HG02870 (cell line): Measurements from ENCODE around the gene ANK3.

Experiments used
- ATAC-seq: cut with Tn5 transposase; IDR thresholded peaks from one replicate; pipeline ENCODE4 v1.9.1; 2021; ENCODE audit warnings: mild to moderate bottlenecking, moderate library complexity; ENCODE audit not compliant: unreplicated experiment

Gene ANK3

DNA sequence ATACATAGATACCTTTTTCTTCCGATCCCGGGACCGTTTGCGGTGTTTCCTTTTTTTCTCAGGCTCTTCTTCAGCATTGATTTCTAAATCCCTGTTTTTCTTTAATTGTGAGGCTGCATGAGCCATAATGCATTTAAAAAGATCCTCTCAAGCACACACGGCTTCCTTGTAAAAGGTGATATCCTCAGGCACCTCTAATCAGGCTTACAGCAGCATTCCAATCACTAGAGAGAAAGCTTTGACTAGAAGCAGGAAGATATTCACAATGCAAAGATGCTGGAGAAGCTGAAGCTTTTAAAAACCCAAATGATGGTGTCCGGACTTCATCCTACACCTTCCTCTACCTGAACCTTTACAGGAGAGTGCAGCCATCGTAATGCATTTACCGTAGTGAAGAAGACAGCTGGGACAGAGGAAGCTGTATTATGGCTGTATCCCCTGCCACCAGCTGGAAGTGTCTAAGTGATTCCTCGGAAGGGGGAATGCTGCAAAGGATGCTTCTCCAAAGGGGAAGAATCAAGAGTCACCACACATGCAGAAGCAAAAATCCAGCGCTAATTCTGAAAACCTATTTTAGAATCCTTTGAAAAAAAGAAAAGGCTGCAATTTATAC lies at the start of gene ANK3:
TSS of gene ANK3 (minus strand) at position 463 of the 613 bp plus-strand sequence. CDS start at position 126, 337 bp downstream.
- ATAC-seq: no peak

GRCh38 chr10:60434418-60435046 lies 44.9 kb upstream of the ANK3 start:
- ATAC-seq: no peak

GRCh38 chr10:60433684-60434083 lies 44.0 kb upstream of the ANK3 start:
- no peak for ATAC-seq

DNA sequence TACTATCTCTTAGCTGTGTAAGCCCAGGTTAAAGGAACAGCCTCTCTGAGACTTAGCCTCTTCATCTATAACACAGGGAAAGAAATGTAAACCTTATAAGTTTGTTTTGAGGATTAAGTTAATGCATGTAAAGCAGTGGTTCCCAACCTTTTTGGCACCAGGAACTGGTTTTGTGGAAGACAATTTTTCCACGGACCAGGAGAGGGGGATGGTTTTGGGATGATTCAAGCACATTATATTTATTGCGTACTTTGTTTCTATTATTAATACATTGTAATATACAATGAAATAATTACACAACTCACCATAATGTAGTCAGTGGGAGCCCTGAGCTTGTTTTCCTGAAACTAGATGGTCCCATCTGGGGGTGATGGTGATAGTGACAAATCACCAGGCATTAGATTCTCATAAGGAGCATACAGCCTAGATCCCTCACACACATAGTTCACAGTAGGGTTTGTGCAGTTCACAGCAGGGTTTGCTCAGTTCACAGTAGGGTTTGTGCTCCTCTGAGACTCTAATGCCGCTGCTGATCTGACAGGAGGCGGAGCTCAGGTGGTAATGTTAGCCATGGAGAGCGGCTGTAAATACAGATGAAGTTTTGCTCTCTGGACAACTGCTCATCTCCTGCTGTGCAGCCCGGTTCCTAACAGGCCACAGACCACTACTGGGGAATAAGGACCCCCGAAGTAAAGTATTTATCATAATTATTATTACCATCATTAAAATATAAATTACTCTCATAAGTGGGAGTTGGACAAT lies 41.3 kb upstream of the ANK3 start:
- no peak for ATAC-seq

DNA sequence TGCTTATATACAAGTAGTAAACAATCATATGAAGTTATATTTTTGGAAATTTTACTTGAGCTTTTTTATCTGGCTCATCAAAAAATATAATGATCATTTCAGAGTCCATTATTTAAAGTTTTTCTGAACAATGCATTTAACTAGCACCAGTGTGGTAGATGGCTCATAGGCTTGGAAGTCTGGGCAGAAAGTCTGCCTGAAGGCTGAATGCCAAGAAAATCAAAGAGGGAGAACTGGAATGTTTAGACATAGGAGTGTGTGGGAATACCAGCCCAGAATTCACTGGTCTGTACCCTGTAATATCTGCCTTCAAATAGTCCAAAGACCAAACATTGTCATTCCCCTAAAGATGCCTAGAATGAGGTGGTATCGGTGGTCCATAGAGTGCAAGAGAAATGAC lies 40.3 kb upstream of the ANK3 start:
- ATAC-seq: no peak

DNA sequence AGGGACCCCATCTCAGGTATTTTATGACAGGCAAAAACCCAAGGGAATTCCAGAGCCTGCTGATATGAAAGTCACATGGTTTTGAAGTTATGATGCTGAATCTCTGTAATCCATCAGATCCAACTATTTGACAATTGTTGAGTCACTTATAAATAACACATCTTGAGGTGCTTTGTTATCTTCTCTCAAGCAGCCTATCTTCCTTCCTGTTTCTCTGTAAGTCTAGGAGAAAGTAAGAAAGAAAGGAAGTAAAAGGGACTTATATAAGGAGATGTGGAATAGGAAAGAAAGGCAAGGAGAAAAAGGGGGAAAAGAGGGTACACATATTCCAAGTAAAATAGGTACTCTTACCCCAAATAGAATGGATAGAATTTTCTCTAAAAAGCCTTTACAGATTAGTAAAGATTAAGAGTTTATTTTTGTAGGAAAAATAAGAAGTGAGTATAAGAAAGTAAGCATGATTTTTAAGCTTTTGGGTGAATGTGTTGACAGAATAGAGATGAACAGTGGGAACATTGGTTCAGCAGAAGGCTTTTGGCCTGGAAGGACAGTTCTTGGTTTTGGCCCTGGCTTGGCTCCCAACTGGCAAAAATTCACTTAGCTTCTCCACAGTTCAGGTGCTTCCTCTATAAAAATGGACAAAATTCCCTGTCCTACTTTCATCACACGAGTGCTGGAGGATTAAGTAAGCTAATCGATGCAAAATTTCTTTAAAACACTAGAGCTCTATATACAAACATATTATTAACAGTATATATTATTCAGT lies 39.6 kb upstream of the ANK3 start:
- ATAC-seq: no peak

DNA sequence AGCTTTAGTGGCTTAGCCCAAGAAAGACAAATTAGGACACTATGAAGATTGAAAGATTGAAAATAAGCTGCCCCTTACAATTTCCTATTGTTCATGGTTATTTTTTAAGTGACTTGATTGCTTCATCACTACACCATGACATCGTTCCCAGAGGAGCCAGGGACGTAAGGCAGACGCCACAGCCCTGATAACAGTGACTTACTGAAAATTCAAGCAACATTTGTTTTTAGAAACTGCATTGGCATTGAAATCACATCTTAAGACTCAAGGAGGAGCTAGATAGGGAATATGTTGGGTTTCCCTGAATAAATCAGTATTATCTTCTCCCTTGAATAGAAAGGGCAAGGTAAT lies 38.7 kb upstream of the ANK3 start:
- ATAC-seq: no peak

- no peak for ATAC-seq
These were observed 38.2 kb upstream of the ANK3 start for GRCh38 chr10:60427709-60428386.

DNA sequence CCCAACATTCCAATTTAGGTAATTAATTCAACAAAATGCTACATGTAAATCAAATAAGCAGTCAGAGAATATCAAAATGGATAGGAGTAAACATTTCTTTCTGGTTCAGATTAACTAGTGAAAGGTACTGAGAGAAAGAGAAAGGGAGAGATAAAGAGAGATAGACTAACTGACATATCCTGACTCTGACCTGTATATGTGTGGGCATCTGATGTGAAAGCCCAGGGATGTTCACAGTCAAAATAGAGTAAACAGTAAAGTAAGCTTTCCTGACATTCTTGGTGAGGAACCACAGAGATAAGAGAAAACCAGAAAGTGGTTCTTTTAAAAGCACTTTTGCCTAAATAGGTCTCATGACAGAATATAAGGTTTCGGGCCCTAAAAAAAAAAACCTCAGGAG lies 37.5 kb upstream of the ANK3 start:
- no peak for ATAC-seq

DNA sequence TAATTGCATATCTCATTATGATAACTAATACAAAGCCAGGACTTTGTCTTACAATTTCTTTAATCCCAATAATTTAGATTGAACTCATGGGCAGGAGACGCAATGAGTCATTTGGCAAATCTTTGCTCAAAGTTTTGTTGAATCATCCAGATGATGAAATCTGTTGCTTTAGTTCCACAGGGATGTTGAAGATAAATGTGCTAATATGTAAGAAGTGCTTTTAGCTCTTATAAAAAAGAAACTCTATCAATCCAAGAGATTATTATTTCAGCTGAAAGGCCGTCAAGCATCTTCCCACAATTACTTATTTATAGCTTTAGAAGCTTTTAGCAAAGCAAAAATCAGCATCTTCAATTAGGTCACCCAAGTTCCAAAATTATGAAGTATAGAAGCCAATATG lies 36.8 kb upstream of the ANK3 start:
- ATAC-seq: no peak

GRCh38 chr10:60425392-60426110 lies 35.9 kb upstream of the ANK3 start:
- ATAC-seq: no peak

DNA sequence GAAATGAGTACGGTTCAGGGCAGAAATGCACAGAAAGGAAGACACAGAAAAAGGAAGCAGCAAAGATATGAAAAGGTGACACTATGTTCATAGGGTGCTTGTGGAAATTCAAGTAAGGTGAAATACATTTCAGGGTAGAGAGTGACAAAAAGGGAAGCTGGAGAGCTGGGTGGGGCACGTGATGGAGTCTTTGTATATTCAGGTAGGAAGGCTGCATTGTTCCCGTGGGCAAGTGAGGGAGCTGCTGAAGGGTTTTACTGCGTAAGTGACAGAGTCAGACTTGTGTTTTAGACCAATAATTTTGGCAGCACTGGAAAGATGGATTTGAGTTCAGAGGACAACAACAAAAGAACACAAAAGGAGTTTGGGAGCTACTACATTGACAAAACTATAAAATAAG lies 35.3 kb upstream of the ANK3 start:
- no peak for ATAC-seq

- no peak for ATAC-seq
These were observed 34.2 kb upstream of the ANK3 start for GRCh38 chr10:60423920-60424319.

DNA sequence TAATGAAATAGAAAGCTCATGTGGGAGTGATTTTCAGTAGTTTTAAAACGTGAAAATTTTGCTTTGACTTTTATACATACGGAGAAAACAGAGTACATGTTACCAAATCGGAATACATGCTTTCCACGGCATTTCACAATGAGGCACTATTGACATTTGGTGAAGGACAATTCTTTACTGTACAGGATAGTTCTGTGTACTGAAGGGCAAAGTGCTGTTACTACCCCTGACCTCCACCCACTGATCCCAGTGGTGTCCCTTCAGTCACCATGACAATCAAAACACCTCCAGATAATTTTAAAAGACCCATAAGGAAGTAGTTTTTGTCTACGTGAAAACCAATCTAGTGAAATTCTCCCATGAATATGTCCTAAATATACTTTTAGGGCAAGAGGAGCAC lies 33.1 kb upstream of the ANK3 start:
- no peak for ATAC-seq

DNA sequence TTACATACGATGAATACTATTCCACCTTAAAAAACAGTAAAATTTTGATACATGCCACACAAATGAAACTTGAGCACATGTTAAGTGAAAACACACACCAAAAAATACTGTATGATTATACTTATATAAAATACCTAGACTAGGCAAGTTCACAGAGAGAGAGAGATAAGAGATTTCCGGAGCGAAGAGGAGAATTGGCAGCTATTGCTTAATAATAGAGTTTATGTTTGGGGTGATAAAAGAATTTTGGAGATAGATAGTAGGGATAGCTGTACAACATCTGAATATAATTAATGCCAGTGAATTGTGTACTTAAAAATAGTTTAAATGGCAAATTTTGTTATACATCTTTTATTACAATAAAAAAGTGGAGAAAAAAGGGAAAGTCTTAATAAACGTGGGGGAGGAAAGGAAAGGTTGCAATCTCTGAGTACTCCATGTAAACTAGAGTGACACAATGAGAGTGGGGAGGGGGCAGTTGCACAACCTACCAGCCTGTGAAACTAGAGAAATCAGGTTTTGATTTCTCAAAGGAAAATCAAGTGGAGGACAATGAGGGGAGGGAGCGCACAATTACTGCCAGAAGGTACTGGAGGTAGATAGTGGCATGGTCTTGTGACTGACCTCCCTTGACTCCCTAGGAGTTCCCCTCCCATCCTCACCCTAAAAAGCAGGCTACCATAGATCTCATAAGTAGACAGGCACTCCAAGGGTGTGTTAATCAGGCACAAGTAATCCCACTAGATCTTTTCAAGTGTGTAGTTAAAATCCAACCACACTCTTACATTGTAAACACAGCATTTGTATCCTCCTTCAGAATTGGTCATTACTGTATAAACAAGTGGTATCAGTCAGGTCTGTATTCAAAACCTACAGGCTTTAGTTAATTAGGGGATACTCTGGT lies 31.6 kb upstream of the ANK3 start:
- no peak for ATAC-seq

DNA sequence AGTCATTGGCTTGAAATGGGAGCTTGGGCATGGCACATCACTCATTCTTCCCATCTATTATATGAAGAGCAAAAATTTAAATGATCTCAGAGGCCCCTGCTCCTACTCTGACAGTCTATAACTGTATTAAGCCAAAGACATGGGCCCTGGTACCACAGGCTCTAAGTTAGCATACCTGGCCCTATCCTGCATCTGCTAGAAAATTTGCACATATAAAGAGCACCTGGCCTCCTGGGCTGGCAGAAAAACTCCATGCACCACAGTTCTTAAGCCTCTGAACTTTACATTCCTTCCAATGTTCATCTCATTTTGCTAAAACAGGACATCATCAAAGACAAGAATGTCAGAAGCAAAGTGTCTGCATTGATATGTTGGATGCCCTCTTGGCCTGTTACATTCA lies 29.6 kb upstream of the ANK3 start:
- no peak for ATAC-seq

DNA sequence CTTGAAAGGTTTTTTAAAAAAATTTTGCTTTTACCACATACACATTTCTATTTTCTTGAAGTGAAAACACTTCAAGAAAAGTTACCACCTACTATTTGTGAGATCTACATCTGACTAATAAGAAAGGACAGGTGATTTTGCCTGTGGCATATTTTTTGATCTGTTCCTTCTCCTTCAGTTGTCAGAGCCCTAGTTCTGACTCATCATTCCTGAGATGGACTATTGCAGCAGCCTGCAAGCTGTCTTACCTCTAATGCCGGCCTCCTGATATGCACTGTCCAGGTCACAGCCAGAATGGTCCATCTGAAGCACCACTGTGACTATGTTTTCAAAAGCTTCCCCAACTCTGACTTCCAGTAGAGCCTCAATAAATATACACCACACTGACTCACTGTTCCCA lies 28.2 kb upstream of the ANK3 start:
- ATAC-seq: no peak

DNA sequence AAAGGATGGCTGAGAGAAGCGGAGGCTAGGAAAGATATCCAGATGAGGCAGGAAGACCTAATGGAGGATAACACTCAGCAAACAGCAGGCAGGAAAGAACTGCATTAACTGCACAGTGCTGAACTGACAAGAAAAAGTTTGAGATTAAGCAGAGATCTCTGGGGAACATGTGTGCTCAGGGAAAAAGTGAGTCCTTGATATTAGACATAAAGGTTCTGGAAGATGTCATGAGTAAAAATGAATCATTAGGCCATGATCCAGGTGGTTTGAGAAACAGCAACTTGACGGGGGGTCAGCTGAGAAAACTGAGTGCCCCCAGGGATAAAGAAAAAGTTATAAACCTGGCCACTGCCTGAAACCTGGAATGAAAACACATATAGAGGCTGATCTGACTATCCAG lies 27.3 kb upstream of the ANK3 start:
- no peak for ATAC-seq

- ATAC-seq: no peak
These were observed 25.4 kb upstream of the ANK3 start for GRCh38 chr10:60414877-60415585.
